Stomach (tissue), 9 donors: ENCODE measurements around the gene SLC2A4RG. TPM values are rescaled to one million over a fixed set of nuclear protein-coding genes. Genes with fewer than 3 reads are reported as not detected.
"Not testable (repeated sequence)": the region's sequence is repeated elsewhere in the genome, so short reads cannot be mapped to it uniquely, and the experiment has no call there.

Experiments
- DNase-seq, 2 donors: peaks; one replicate each; pipeline versions ENCODE4 v3.0.0 to v3.0.0-alpha.2; 2013 to 2019
- H3K27ac ChIP-seq, 5 donors: fragments of 200-600 bp in 4 of 5; sonication (generic) in 4 of 5; one replicate each; pipeline ENCODE4 v1.5.1; 2013 to 2019; ENCODE audit warnings: mild to moderate bottlenecking in 1 of 5, moderate library complexity in 1 of 5
- H3K27me3 ChIP-seq, 3 donors: fragments of 200-600 bp; sonication (generic); one replicate each; pipeline ENCODE4 v1.5.1; 2017 to 2019; ENCODE audit warnings: mixed run types in 1 of 3
- H3K36me3 ChIP-seq, 4 donors: fragments of 200-600 bp; sonication (generic); 1 replicate in 3 of 4; 2 replicates in 1 of 4; pipeline ENCODE4 v1.5.1; 2016 to 2019
- H3K4me1 ChIP-seq, 4 donors: fragments of 200-600 bp; sonication (generic); one replicate each; pipeline ENCODE4 v1.5.1; 2016 to 2019
- H3K4me3 ChIP-seq, 4 donors: fragments of 200-600 bp; sonication (generic) in 3 of 4; one replicate each; pipeline ENCODE4 v1.5.1; 2016 to 2019; ENCODE audit warnings: mild to moderate bottlenecking in 1 of 4
- H3K9me3 ChIP-seq, 4 donors: fragments of 200-600 bp; sonication (generic); one replicate each; pipeline ENCODE4 v1.5.1; 2016 to 2019
- EP300 ChIP-seq: sonication (generic); formaldehyde crosslinking; IDR thresholded peaks from one replicate; pipeline ENCODE4 v1.6.1; 2017; ENCODE audit warnings: antibody characterized with exemption
- POLR2A ChIP-seq, 4 donors: fragments of 450-650 bp; IDR thresholded peaks; one replicate each; pipeline ENCODE4 v1.6.1; 2016; ENCODE audit warnings: antibody characterized with exemption in 4 of 4, control low read depth in 2 of 4, mild to moderate bottlenecking in 1 of 4, moderate library complexity in 1 of 4
- POLR2AphosphoS5 ChIP-seq, 3 donors: sonication (generic); formaldehyde crosslinking; IDR thresholded peaks; one replicate each; pipeline ENCODE4 v1.6.1; 2016; ENCODE audit warnings: antibody characterized with exemption in 3 of 3
- WGBS, 5 donors: extraction: QIAGEN DNeasy Blood & Tissue Kit in 3 of 5; methylation state at CpG; one replicate each; pipeline versions ENCODE4 v1.1.5 to v1.1.7; 2013 to 2018; 5-methylcytosine and 5-hydroxymethylcytosine counted together
- intact Hi-C: fragments of 100-400 bp; cut with DNase I; formaldehyde crosslinking; loops from one replicate; pipeline ENCODE4 v1.15.1; 2023; ENCODE audit warnings: low total_unique reads
- polyA plus RNA-seq, 3 donors: library from polyadenylated mRNA; stranded (reverse); fragments of 200-250 nt; gene quantifications; one replicate each; pipeline ENCODE4 v1.2.3, GENCODE V29; 2013
- total RNA-seq, 5 donors: library from RNA; depleted of rRNA; stranded (reverse); fragments of >200 nt; gene quantifications; one replicate each; pipeline versions ENCODE4 v1.1.0 to v1.2.3, GENCODE V29; 2014 to 2016
- TF ChIP-seq, protein P1 (sequence below), 7 experiments: fragments of 450-650 bp in 4 of 7; fragments of 200-600 bp in 3 of 7; sonication (generic) in 3 of 7; IDR thresholded peaks; one replicate each; pipeline ENCODE4 v1.5.1; 2016 to 2019; ENCODE audit warnings: antibody characterized with exemption in 7 of 7, control low read depth in 2 of 7, mild to moderate bottlenecking in 1 of 7
- donor health status: healthy with polysubstance abuse.
- donor health status: Bipolar disorder and iron deficiency.
- donor health status: healthy.

Gene SLC2A4RG
- total and polyA plus RNA-seq, 8 donors, result 7.1 to 76.9 (median 42.8) TPM

DNA sequence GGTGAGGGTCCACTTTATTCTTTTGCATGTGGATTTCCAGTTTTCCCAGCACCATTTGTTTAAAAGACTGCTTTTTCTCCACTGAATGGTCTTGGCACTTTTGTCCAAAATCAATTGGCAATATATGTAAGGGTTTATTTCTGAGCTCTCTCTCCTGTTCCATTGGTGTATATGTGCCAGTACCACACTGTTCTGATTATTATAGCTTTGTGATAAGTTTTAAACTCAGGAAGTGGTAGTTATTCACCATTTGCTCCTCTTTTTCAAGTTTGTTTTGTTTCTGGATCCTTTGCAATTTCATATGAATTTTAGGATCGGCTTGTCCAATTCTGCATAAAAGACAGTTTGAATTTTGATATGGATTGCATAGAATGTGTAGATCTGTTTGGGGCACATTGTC is 27.4 kb upstream of the SLC2A4RG start:
- WGBS, 5 donors, result 98 to 100% (median 100%) methylated on average over 1 of the region's 1 CpG
- H3K27me3 ChIP-seq, result no peaks in the 10 kb centered on the region
- no peak for TF ChIP-seq POLR2AphosphoS5 (IDR thresholded peaks at IDR 0.05)
- TF ChIP-seq, protein P1, sequence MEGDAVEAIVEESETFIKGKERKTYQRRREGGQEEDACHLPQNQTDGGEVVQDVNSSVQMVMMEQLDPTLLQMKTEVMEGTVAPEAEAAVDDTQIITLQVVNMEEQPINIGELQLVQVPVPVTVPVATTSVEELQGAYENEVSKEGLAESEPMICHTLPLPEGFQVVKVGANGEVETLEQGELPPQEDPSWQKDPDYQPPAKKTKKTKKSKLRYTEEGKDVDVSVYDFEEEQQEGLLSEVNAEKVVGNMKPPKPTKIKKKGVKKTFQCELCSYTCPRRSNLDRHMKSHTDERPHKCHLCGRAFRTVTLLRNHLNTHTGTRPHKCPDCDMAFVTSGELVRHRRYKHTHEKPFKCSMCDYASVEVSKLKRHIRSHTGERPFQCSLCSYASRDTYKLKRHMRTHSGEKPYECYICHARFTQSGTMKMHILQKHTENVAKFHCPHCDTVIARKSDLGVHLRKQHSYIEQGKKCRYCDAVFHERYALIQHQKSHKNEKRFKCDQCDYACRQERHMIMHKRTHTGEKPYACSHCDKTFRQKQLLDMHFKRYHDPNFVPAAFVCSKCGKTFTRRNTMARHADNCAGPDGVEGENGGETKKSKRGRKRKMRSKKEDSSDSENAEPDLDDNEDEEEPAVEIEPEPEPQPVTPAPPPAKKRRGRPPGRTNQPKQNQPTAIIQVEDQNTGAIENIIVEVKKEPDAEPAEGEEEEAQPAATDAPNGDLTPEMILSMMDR (IDR thresholded peaks at IDR 0.05), result no peak
- TF ChIP-seq POLR2A (IDR thresholded peaks at IDR 0.05), result no peak
- no peak for TF ChIP-seq EP300
- H3K4me3 ChIP-seq, result no peak overlapping the region
- H3K9me3 ChIP-seq, result peaks cover 0 to 11% (median 9%) of the 10 kb centered on the region in 4 donors
- DNase-seq, result no peak
- H3K27ac ChIP-seq, result no peak overlapping the region
- intact Hi-C loops, result no loop called here
- H3K36me3 ChIP-seq, result peaks cover 11 to 82% (median 76%) of the 10 kb centered on the region in 4 donors
- peaks cover 13 to 37% (median 29%) of the 10 kb centered on the region in 4 donors for H3K4me1 ChIP-seq

DNA sequence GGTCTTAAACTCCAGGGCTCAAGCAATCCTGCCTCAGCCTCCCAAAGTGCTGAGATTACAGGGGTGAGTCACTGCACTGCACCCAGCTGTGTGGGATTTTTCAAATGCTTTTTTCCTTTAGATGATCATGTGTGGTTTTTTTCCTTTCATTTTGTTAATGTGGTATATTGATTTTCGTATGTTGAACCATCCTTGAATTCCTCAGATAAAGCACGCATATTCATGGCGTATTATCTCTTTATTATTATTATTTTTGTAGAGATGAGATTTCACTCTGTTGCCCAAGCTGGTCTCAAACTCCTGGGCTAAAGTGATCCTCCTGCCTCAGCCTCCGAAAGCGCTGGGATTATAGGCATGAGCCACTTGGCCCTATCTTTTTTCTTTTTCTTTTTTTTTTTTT is 24.7 kb upstream of the SLC2A4RG start:
- 97 to 99% (median 98%) methylated on average over 5 of the region's 5 CpGs for WGBS, 5 donors
- intact Hi-C loops, result no loop called here

DNA sequence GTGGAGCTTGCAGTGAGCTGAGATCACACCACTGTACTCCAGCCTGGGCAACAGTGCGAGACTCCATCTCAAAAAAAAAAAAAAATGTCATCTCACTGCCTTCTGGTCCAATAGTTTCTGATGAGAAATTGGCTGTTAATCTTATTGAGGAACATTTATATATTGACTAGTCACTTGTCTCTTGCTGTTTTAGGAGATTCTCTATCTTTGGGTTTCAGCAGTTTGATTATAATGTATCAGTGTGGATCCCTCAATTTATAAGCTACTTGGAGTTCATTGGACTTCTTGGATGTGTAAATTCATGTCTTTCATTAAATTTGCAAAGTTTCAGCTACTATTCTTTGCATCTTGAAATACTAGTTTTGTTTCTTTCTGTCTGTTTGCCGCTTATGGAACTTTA is 20.6 kb upstream of the SLC2A4RG start:
- TF ChIP-seq POLR2A (IDR thresholded peaks at IDR 0.05), result no peak
- TF ChIP-seq EP300, result no peak
- TF ChIP-seq, protein P1 (IDR thresholded peaks at IDR 0.05), result no peak
- TF ChIP-seq POLR2AphosphoS5 (IDR thresholded peaks at IDR 0.05), result no peak
- intact Hi-C loops, result no loop called here
- no peak for DNase-seq
- H3K36me3 ChIP-seq, result peaks cover 17 to 93% (median 88%) of the 10 kb centered on the region in 4 donors
- no peaks in the 10 kb centered on the region for H3K27me3 ChIP-seq
- peaks cover 0 to 5% (median 2%) of the 10 kb centered on the region in 4 donors for H3K4me1 ChIP-seq
- peaks cover 0 to 21% (median 9%) of the 10 kb centered on the region in 4 donors for H3K9me3 ChIP-seq
- no peak overlapping the region for H3K27ac ChIP-seq
- H3K4me3 ChIP-seq, result no peak overlapping the region
- WGBS, 5 donors, result 94 to 100% (median 98%) methylated on average over 2 of the region's 2 CpGs

More for the DNA sequence above, 24.7 kb upstream of the SLC2A4RG start:
- no peak overlapping the region for H3K4me3 ChIP-seq
- H3K9me3 ChIP-seq, result peaks cover 0 to 21% (median 9%) of the 10 kb centered on the region in 4 donors
- H3K4me1 ChIP-seq, result peaks cover 0 to 21% (median 11%) of the 10 kb centered on the region in 4 donors
- DNase-seq, result no peak
- H3K27me3 ChIP-seq, result no peaks in the 10 kb centered on the region
- H3K36me3 ChIP-seq, result peaks cover 13 to 97% (median 94%) of the 10 kb centered on the region in 4 donors
- TF ChIP-seq POLR2A (IDR thresholded peaks at IDR 0.05) (no peak), POLR2AphosphoS5 (IDR thresholded peaks at IDR 0.05) (no peak), EP300 (no peak)
- TF ChIP-seq, protein P1 (IDR thresholded peaks at IDR 0.05), result no peak
- H3K27ac ChIP-seq, result no peak overlapping the region

DNA sequence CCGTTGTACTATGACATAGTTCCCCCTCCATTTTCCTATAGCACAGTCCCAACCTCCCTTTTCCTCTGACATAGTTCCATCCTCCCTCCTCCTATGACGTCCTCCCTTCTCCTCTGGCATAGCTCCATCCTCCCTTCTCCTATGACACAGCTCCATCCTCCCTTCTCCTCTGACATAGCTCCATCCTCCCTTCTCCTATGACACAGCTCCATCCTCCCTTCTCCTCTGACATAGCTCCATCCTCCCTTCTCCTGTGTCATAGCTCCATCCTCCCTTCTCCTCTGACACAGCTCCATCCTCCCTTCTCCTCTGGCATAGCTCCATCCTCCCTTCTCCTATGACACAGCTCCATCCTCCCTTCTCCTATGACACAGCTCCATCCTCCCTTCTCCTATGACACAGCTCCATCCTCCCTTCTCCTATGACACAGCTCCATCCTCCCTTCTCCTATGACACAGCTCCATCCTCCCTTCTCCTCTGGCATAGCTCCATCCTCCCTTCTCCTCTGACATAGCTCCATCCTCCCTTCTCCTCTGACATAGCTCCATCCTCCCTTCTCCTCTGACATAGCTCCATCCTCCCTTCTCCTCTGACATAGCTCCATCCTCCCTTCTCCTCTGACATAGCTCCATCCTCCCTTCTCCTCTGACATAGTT is 16.5 kb upstream of the SLC2A4RG start:
- H3K4me3 ChIP-seq, intact Hi-C loops, DNase-seq, H3K27ac ChIP-seq, H3K27me3 ChIP-seq, H3K4me1 ChIP-seq: not testable (repeated sequence)
- peaks cover 17 to 83% (median 70%) of the 10 kb centered on the region in 4 donors for H3K36me3 ChIP-seq
- 80 to 94% (median 89%) methylated on average over 2 of the region's 2 CpGs for WGBS, 5 donors
- peaks cover 6 to 24% (median 9%) of the 10 kb centered on the region in 4 donors for H3K9me3 ChIP-seq

DNA sequence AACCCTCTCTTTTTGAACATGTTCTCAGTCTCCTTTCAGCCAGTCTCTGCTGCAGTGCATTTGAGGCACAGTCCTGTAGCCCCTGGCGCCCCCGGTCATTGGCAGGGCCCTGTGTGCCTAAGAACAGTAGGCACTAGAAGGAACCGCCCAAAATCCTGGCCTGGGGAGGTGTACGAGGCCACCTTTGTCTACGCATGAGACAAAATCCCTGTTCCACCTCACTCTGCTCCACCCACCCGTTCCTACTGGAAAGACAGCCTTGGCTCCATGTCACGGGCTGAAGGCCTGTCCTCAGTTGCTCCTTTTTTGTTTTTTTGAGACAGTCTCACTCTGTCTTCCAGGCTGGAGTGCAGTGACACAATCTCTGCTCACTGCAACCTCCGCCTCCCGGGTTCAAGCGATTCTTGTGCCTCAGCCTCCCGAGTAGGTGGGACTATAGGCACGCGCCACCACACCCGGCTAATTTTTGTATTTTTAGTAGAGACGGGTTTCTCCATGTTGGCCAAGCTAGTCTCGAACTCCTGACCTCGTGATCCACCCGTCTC is 9.3 kb upstream of the SLC2A4RG start:
- H3K4me1 ChIP-seq, H3K9me3 ChIP-seq, DNase-seq, intact Hi-C loops, H3K27me3 ChIP-seq, H3K4me3 ChIP-seq: not testable (repeated sequence)
- Histone ChIP-seq H3K27ac (peak overlapping the region in 1 of 5 donors; percentile 52), H3K36me3 (peaks cover 15 to 61% (median 45%) of the 10 kb centered on the region in 4 donors)
- WGBS, 5 donors, result 82 to 94% (median 90%) methylated on average over 18 of the region's 18 CpGs
